NCI-H1048 (cell line): Measurements from ENCODE around the gene TTC33.

Source experiments
- DNase-seq: peaks from one replicate; lab custom pipeline; 2025; lab: John Stamatoyannopoulos, UW

Gene TTC33

DNA sequence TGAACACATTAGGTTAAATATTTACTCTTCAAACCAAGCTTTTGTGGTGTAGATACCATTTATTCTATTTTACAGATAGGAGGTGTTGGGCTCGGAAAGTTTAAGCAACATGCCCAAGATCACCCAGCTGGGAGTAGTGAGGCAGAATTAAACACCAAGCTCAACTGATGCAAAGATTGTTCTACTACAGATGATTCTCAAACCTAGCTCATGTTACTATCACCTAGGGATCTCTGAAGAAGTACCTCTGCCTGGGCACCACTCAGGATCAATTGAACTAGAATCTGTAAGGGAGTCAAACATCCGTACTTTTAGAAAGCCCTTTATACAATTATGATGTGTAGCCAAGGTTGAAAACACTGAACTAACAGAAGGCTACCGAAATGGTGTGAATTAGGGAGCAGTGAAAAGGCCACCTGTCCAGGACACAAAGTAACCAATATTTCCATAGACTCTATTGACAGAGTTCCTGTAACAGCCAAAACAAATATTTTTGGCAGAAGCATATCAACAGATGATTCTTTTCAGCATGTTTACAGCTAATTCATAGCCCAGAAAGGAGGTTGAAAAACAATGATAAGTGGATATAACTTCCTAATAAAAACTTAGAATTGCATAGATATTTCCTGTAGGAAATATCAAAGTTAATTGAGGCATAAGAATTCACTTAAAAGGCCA lies 234.5 kb downstream of the TTC33 start:
- DNase-seq, result no peak

DNA sequence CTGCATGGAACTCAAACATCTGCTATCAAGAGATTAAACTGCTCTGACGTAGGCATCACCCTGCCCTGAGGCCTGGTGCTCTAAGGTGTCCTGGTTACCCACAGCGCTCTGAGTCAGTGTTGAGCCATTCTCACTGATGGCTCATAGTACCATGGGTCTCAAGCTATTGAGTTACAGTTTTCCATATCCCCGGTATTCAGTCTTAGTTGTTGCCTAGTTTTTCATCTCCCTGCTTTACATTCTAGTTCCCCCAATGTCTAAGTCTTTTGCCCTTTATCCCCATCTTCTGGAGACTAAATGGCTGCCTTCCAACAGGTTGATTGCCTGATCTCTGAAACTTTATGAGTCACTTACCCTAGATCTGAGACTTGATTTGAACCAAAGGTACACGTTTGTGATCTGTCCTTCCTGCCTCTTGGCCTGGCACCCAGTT lies 237.3 kb downstream of the TTC33 start:
- no peak for DNase-seq

DNA sequence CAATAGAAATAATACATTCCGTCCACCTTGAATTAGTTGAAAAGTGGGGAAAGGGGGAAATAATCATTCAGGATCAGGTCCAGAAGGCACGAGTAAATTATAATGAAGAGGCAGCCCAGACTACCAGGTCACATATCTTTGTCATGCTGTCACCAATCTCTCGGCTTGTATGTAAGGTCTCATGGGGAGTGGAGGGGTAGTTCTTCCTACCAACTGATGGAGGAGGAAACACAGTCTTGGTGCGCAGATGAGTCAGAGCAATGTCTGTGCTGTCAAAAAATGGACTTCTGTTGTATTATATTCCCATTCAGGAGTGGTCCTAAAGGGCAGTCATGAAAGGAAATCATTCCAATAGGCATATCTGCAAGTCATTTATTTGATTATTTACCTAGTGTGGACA lies 240.3 kb downstream of the TTC33 start:
- DNase-seq, result no peak

DNA sequence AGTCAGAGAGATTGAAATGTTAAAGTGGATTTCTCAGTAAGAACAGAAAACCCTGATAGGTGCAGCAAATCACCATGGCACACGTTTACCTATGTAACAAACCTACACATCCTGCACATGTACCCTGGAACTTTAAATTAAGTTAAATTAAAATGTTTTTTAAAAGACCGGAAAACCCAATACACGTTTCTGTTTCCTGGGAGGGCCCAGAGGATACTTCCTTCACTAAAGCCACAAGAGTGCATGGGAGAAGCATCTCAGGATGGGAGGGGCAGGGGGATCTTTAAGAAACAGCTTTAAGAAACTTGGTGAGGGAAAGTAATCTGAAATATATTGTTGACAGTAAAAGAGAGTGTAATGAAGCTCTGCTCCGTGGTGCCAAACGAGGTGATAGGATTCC lies 240.8 kb downstream of the TTC33 start:
- DNase-seq, result no peak

DNA sequence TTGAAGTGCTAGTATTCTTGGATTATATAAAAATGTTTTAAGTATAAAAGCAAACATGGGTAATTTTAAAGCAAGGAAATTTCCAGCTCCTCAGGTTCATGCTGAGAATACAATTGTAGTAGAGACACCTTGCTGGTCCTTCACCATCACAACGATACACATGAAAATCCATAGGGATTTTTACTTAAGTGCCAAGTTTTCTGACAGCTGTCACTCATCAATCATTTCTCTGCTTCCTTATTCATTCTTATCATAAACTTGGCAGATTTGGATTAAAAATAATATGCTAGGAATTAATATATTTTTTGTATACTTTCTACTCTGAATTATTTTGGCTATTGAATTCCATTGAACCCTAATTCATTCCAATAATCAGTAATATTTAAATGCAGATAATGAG lies 244.0 kb downstream of the TTC33 start:
- DNase-seq, result no peak

DNA sequence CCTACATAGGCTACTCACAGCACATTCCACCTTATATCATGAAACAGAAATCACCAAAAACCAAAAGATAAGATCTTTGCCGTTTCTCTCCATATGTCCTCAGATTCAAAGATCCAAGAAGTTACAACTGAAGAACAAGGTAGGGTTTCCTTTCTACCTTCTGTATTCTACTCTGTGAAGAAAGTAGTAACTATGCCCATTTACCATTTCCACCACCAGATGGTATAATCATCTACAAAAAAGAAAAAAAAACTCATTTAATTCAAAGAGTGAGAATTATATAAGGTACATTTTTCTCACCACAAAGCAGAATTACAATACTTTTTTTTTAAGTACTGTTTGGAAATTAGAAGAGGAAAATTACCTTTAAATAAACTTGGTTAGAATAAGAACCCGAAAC lies 248.7 kb downstream of the TTC33 start:
- no peak for DNase-seq

DNA sequence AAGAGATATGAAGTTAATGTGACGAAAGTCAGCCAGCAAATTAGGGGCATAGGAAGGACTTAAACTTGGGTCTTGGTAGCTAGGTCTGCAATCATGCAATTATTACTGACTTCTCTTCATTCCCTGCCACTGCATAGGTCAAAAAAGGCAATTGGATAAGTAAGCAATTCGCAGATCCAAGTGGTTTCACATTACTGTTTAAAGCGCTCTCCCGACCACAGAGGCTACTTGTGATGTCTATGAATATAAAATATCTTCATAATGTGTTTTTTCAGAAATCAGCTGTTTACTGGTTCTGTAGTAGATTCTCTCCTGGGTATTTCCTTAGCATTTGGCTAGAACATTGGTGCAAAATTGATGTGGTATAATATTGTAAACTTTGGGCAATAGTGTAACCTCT lies 250.7 kb downstream of the TTC33 start:
- no peak for DNase-seq

DNA sequence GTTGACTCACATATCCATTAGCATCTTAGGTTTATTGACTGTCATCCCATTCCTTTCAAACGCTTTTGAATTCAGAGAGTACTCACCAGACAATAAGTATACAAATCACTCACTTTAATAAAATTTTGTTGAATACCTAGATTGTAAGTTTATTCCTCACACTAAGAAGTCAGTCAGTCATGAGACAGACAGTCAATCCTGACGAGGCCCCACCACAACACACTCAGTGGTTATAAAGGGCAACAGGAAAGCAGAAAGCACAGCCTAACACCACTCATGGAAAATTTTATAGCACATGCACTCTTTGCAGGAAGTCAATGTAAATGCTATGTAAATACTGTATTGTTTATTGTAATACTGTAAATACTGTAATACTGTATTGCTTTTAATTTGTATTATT lies 252.3 kb downstream of the TTC33 start:
- DNase-seq, result no peak

DNA sequence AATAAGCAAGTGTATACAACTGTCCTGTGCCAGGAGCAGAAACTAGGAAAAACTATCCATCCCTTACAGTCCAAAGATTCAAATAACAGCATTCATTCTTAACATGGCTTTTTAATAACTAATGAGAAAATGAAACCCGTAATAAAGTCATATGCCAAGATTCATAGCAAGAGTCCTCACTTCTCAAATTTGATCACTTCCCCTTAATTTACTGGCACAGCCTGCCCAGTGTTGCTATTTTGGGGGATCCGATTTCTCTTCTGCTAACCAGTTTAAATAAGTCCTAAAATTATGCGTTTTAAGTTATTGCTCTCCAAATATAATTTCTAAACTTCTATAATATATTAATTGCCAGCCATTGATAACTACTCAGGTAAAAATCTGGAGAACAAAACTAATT lies 253.0 kb downstream of the TTC33 start:
- no peak for DNase-seq

DNA sequence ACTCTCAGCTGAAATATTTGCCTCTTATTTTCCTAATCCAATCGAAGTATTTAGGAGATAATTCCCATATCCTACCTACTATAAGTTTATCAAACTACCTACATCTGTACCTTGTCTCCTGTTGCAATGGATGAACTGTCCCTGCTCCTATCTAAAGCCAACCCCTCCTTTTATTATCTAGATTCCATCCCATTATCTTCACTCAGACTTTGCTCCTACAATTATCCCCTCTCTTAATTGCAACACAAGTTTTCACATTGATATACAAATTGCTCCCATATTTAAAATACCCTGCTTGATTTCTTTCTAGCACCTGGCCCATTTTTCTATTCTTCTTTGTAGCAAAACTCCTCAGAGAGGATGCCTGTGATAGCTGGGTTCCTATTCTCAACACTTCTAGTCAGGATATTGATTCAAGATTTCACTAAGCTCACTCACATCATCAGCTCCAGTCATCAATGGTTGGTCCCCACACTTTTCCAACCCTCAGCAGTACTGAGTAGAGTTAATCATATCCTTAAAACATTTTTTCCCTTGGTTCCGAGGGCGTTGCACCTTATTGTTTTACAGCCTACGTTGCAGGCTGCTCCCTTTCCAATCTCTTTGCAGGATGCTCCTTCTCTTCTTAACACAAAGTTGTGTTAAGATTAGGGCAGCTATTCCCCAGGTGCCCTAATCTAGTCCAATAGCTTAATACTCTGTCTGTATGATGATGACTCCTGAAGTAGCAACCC lies 253.9 kb downstream of the TTC33 start:
- DNase-seq, result no peak

DNA sequence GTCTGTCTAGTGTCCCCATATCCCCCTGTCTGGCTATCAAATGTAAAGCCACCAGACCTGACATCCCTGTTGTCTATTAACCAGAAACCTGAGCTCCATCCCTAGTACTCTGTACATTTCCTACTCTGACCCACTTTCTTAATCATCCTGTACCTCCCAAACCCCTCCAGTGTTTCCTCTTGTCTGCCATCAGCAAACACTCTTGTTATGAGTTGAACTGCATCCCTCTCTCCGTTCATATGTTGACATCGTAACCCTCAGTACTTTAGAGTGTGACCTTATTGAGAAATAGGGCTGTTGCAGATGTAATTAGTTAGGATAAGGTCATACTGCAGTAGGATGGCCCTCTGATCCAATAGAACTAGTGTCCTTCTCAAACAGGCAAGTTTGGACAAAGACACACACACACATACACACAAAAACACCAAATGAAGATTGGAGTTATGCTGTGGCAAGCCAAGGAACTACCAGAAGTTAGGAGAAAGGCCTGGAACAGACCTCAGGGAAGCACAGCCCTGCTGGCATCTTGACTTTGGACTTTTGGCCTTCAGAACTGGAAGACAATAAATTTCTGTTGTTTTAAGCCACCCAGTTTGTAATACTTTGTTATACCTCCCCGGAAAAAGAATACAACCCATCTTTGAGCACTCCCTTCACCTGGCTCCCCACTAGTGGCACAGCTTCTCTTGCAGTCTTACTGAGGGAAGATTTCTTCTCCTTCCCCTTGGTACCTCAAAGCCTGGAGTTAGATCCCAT lies 256.1 kb downstream of the TTC33 start:
- DNase-seq, result no peak

DNA sequence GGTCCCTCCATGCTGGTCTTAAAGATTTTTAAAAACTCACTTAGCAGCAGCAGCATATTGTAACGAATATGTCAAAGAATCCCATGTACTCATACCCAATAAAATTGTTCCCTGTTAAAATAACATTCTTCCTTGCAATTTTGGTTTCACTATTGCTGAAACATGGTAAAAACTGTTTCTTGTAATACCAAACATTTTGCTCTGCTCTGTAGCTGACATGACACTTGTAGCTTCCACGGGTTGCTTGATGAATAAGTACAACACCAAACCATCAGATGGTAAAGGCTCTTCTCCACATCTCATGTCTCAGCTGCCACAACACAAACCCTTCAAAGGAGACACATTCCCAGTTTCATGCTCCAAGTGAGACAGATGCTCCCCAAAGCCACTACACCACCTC lies 256.8 kb downstream of the TTC33 start:
- DNase-seq, result no peak

DNA sequence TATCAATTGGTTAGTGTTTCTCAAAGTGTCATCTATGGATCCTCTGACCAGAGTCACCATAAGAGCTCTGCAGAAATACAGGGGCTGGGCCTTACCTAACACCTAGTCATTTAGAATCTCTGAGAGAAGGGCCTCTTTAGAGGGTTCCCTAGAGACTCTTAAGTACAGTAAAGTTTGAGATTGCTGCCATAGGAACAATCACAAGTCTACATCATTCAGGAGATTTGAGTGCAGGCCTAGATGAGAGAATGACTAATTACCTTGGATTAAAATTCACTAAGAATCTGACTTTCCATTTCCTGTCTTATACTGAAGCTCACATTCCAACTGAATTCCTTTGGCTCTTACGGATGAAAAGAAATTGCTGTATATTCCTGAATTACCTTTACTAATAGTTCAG lies 258.2 kb downstream of the TTC33 start:
- DNase-seq, result no peak

DNA sequence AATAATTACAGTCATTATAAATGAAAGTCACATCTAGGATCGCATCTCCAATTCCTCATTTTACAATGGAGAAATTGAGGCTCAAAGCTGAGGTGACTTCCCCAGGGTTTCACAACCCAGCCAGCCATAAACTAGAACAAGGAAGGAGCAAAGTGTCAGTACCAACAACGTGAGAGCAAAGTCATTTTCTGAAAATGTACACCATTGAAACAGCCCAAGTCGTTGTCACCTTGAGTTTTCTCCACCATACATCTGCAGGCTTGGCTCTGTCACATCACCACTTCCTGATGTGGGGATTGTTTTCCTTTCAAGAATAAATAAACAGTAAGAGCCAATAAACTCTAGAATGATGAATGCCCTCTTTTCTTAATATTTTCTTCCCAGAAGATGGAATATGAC lies 260.5 kb downstream of the TTC33 start:
- no peak for DNase-seq

DNA sequence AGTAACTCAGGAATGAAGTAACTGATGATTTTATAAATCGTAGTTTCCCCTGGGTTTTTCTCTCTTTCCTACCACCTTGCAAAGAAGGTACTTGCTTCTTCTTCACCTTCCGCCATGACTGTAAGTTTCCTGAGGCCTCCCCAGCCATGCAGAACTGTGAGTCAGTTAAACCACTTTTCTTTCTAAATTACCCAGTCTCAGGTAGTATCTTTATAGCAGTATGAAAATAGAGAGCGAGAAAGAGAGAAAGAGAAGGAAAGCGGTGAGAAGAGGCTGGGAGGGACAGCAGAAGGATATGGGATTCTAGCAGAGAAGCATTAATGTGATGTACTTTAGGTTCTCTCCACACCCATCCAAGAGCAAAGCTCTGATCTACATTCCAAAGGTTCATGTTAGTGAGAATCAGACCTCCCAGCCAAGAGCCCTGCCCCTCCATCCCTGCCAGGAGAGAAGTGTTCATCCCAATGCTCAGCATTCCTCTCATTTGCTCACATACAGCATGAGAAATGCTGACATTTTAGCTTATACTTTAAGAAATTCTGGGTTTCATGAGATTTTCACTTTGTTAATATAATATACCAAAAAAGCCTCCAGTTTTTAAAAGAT lies 261.0 kb downstream of the TTC33 start:
- DNase-seq, result no peak

DNA sequence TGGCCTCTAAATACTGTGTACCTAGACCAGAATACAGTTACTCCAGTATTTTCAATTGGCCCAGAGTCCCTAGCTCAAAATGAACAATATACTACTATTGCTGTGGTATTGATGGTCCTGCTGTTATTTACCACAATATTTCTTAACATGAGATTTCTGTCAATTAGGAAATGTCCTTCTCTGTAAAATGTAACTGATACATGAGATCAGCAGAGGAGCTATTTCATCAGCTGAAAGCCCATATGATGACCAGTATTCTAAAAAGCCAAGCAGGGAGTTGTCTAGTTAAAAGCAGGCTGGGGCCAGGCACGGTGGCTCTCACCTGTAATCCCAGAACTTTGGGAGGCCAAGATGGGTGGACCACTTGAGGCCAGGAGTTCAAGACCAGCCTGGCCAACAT lies 263.7 kb downstream of the TTC33 start:
- no peak for DNase-seq

DNA sequence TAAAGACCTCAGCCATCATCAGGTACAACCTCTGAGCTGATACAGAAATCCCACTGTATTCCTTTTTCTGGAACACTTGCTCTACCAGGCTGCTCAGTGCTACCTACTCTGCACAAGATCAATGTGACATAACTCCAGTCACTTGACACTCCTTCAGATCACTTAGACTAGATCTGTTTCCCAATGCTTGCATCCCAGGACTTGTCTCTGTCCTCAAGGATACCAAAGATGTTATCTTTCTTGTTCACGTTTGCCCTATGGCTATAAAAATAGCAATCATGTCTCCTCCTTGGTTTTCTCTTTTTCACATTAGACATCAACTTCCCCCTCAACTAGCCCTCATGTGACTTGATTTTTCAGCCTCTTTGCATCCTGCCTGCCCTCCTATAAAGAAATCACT lies 264.1 kb downstream of the TTC33 start:
- DNase-seq, result no peak

DNA sequence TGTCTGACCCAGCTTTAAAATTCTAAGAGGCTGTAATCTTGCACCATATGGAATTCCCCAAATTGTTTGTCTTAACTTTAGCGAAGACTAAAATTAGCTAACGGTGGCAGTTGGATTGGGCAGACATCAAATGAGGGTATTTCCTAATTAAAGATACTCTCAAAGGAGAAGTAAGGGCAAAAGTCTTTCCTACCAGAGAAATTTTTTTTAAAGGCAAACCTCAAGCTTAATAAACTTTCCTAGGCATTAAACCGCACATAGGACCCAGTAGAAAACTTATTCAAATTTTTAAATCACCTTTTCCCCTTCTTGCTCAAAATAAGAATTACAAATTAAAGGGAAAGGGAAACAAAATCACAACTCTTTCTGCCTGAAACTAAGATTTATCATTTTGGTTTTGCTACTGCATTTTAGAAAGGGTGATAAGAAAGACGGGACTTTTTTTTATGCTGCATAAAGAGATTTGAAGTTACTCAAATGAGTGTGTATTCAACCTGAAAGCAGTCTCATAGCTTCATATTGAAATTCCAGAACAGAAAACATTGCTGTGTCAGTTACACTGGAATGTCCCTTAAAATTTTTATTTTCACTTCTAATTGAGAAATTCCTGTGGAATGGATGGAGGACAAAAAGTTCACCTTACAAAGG lies 265.2 kb downstream of the TTC33 start:
- no peak for DNase-seq

DNA sequence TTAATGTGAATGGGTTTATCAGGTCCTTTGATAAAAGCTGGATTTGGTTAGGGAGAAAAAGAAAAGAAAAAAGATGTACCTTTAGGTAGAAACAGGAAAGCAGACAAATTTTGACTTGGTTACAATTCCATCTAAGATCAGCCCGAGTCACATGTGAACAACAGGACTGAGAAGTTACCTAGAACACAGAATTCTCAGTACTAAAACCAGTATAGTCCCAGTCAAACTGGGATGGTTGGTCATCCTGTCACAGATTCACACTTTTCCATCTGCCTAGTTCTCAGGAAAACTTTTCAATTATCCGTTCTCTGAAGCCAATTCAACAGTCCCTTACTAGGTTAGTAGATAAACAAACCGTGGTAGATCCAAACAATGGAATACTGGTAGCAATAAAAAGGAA lies 266.3 kb downstream of the TTC33 start:
- no peak for DNase-seq

DNA sequence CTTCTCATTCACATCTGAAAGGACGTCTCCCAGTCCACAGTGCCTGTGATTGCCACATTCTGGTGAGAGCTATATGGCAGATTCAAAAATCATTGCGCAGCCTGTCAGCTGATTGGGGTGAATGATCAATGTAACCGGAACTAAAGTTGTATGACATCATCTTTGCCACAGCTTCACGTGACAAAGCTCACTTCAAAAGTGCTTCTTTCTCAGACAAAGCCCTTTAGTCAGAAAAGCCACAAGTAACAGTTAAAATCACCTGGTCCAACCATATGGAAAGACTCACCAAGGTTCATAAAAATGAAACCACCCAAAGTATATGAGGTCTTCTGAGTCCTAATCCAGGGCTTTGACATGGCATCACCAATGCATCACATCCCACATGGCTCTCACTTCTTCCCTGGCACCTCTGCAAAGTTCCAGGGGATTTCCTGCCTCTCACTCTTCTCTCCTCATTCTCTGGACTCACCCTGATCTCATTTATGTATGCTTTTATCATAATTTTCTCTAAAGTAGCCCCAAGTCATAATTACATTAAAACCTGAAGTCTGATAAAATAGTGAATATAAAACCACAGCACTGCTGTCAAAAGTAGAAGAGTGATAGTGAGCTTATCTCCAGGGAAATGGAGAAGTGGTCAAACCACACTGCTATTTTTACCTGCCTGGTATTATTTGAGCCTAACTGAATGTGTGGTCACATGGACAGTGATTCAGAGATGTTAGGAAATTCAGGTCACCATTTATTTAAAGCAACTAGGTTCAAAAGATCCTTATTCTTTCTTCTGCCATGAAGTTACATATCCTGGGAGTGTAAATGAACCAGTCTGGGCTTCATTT lies 269.1 kb downstream of the TTC33 start:
- no peak for DNase-seq
